Omental fat pad (tissue), 4 donors: ENCODE measurements around the gene PRKAG3. TPM values are rescaled to one million over a fixed set of nuclear protein-coding genes. Genes with fewer than 3 reads are reported as not detected.

Experiments
- ATAC-seq: fragments of 150-250 bp; one replicate; pipeline ENCODE4 v1.9.1; 2016; ENCODE audit warnings: mild to moderate bottlenecking, moderate library complexity; ENCODE audit not compliant: low FRiP score
- DNase-seq: peaks from one replicate; pipeline ENCODE4 v3.0.0-alpha.2; 2019; ENCODE audit warnings: low spot score
- CTCF ChIP-seq, 3 donors: fragments of 450-650 bp; IDR thresholded peaks; one replicate each; pipeline ENCODE4 v1.5.1; 2016 to 2017; ENCODE audit warnings: antibody characterized with exemption in 3 of 3, mild to moderate bottlenecking in 3 of 3, moderate library complexity in 2 of 3
- total RNA-seq, 4 donors: library from RNA; depleted of rRNA; stranded (reverse); fragments of >200 nt; gene quantifications; one replicate each; pipeline ENCODE4 v1.1.0, GENCODE V29; 2016

The PRKAG3 gene
- total RNA-seq, 4 donors from 2014 or later: not detected

GRCh38 chr2:218798767-218799504, 32.7 kb downstream of the PRKAG3 start:
- no peak for DNase-seq
- ATAC-seq: no peak
- no peak for TF ChIP-seq CTCF (IDR thresholded peaks at IDR 0.05)

- no peak for TF ChIP-seq CTCF (IDR thresholded peaks at IDR 0.05)
- ATAC-seq (no peak), DNase-seq (no peak)
Observed at GRCh38 chr2:218796691-218797090, 34.9 kb downstream of the PRKAG3 start.

GRCh38 chr2:218792433-218792832, 39.2 kb downstream of the PRKAG3 start:
- DNase-seq (no peak), ATAC-seq (no peak)
- TF ChIP-seq CTCF (IDR thresholded peaks at IDR 0.05): no peak

GRCh38 chr2:218788529-218789255, 42.9 kb downstream of the PRKAG3 start:
- DNase-seq (no peak), ATAC-seq (peak; percentile 69)
- no peak for TF ChIP-seq CTCF (IDR thresholded peaks at IDR 0.05)

GRCh38 chr2:218786133-218786532, 45.5 kb downstream of the PRKAG3 start:
- DNase-seq: no peak
- no peak for ATAC-seq

GRCh38 chr2:218785103-218785502, 46.5 kb downstream of the PRKAG3 start:
- ATAC-seq (no peak), DNase-seq (no peak)
- no peak for TF ChIP-seq CTCF (IDR thresholded peaks at IDR 0.05)

More at GRCh38 chr2:218786133-218786532, 45.5 kb downstream of the PRKAG3 start:
- no peak for TF ChIP-seq CTCF (IDR thresholded peaks at IDR 0.05)
